GM23338 (cell line): ENCODE results near the gene CORO1C. TPM values are rescaled to one million over a fixed set of nuclear protein-coding genes. Genes with fewer than 3 reads are reported as not detected.
A peak's percentile ranks its signal among the peaks of the same experiment; 100 is the strongest.

Experiments
- ATAC-seq: fragments of 200-7000 bp; cut with Tn5 transposase; 3 replicates; pipeline ENCODE4 v1.9.1; 2020
- DNase-seq: peaks from one replicate; pipeline ENCODE4 v3.0.0-alpha.2; 2015; ENCODE audit warnings: low spot score
- H2AFZ ChIP-seq: fragments of 200-600 bp; sonication (generic); 2 replicates; pipeline ENCODE4 v1.8.0; 2016; ENCODE audit warnings: antibody characterized with exemption, mild to moderate bottlenecking, moderate library complexity
- H3F3A ChIP-seq: fragments of 200-600 bp; sonication (generic); replicated peaks from 2 replicates; pipeline ENCODE4 v1.8.0; 2017; ENCODE audit warnings: antibody characterized with exemption, mixed run types, low read depth
- H3K27ac ChIP-seq: fragments of 200-600 bp; sonication (generic); 2 replicates; pipeline ENCODE4 v1.6.1; 2016; ENCODE audit warnings: low read depth
- H3K27me3 ChIP-seq: fragments of 200-600 bp; sonication (generic); 2 replicates; pipeline ENCODE4 v1.8.0; 2016; ENCODE audit warnings: mild to moderate bottlenecking, mixed run types, moderate library complexity; ENCODE audit not compliant: insufficient read depth
- H3K36me3 ChIP-seq: fragments of 200-600 bp; sonication (generic); 2 replicates; pipeline ENCODE4 v1.8.0; 2016; ENCODE audit warnings: mild to moderate bottlenecking; ENCODE audit not compliant: insufficient read depth
- H3K4me1 ChIP-seq: fragments of 200-600 bp; sonication (generic); 2 replicates; pipeline ENCODE4 v1.8.0; 2016; ENCODE audit warnings: mild to moderate bottlenecking, moderate library complexity; ENCODE audit not compliant: insufficient read depth
- H3K4me2 ChIP-seq: fragments of 200-600 bp; sonication (generic); 2 replicates; pipeline ENCODE4 v1.7.1; 2017; ENCODE audit warnings: mixed run types
- H3K4me3 ChIP-seq: fragments of 200-600 bp; sonication (generic); 2 replicates; pipeline ENCODE4 v1.6.1; 2016; ENCODE audit warnings: mixed run types
- H3K79me2 ChIP-seq: fragments of 200-600 bp; sonication (generic); replicated peaks from 2 replicates; pipeline ENCODE4 v1.8.0; 2017; ENCODE audit warnings: mild to moderate bottlenecking; ENCODE audit not compliant: insufficient read depth
- H3K9me2 ChIP-seq: fragments of 200-600 bp; sonication (generic); 2 replicates; pipeline ENCODE4 v1.8.0; 2017; ENCODE audit not compliant: insufficient read depth
- H4K20me1 ChIP-seq: fragments of 200-600 bp; sonication (generic); replicated peaks from 2 replicates; pipeline ENCODE4 v1.8.0; 2017; ENCODE audit warnings: mild to moderate bottlenecking; ENCODE audit not compliant: insufficient read depth
- H3K27ac Mint-ChIP-seq: 2 replicates; pipeline ENCODE4 v1.8.0; 2020; ENCODE audit warnings: inconsistent platforms, mild to moderate bottlenecking, moderate library complexity, mixed read lengths
- H3K27me3 Mint-ChIP-seq: 3 replicates; pipeline ENCODE4 v1.8.0; 2022; ENCODE audit warnings: low read depth, mild to moderate bottlenecking, moderate library complexity, mixed read lengths, inconsistent platforms; ENCODE audit not compliant: insufficient read depth, poor library complexity
- H3K36me3 Mint-ChIP-seq: 3 replicates; pipeline ENCODE4 v1.8.0; 2021; ENCODE audit warnings: low read depth, mild to moderate bottlenecking, inconsistent platforms, moderate library complexity, mixed read lengths
- H3K4me1 Mint-ChIP-seq: 3 replicates; pipeline ENCODE4 v1.8.0; 2020; ENCODE audit warnings: mild to moderate bottlenecking, inconsistent platforms, mixed read lengths
- H3K4me3 Mint-ChIP-seq: 3 replicates; pipeline ENCODE4 v1.8.0; 2021; ENCODE audit warnings: moderate library complexity, mild to moderate bottlenecking, inconsistent platforms, mixed read lengths
- H3K9me3 Mint-ChIP-seq: 3 replicates; pipeline ENCODE4 v1.8.0; 2020; ENCODE audit warnings: moderate library complexity, mild to moderate bottlenecking, inconsistent platforms, mixed read lengths
- ETS1 ChIP-seq: IDR thresholded peaks from 2 replicates; pipeline ENCODE4 v1.6.1; 2016; ENCODE audit warnings: antibody characterized with exemption
- EZH2 ChIP-seq: fragments of 200-600 bp; sonication (generic); IDR thresholded peaks from one replicate; pipeline ENCODE4 v1.8.0; 2017; ENCODE audit warnings: antibody characterized with exemption, mild to moderate bottlenecking, low read depth; ENCODE audit not compliant: unreplicated experiment
- NANOG ChIP-seq: IDR thresholded peaks from 2 replicates; pipeline ENCODE4 v1.6.1; 2016; ENCODE audit warnings: antibody characterized with exemption, borderline replicate concordance
- REST ChIP-seq: IDR thresholded peaks from one replicate; pipeline ENCODE4 v1.6.1; 2018; ENCODE audit warnings: antibody characterized with exemption; ENCODE audit not compliant: unreplicated experiment
- STAT1 ChIP-seq: IDR thresholded peaks from one replicate; pipeline ENCODE4 v1.6.1; 2016; ENCODE audit warnings: antibody characterized with exemption; ENCODE audit not compliant: unreplicated experiment
- ZNF114 ChIP-seq: fragments of 250-450 bp; sonication (Bioruptor Pico); IDR thresholded peaks from 2 replicates; pipeline ENCODE4 v1.5.0; 2020; ENCODE audit warnings: mild to moderate bottlenecking, moderate library complexity
- ZNF462 ChIP-seq: fragments of 250-450 bp; sonication (Bioruptor Pico); IDR thresholded peaks from 2 replicates; pipeline ENCODE4 v1.5.0; 2020; ENCODE audit warnings: mild to moderate bottlenecking, moderate library complexity
- polyA plus RNA-seq: library from polyadenylated mRNA; unstranded; fragments of >200 nt; fragmentation: Nextera tagmentation; extraction: Ambion mirVana; gene quantifications from 2 replicates; pipeline ENCODE4 v1.2.1, GENCODE V29; 2016
- total RNA-seq: library from RNA; depleted of rRNA; stranded (reverse); fragments of >200 nt; shearing (Covaris generic); gene quantifications from 2 replicates; pipeline ENCODE4 v1.2.3, GENCODE V29; 2014

Gene CORO1C
- total and polyA plus RNA-seq, 2 experiments from 2014 or later, result 59.2 to 89.5 TPM

- H3K4me3 Mint-ChIP-seq, result no peak overlapping the region
- H3K4me1 Mint-ChIP-seq, result peaks cover 10% of the 10 kb centered on the region; the same call in 2 of the 3 replicates
- H3K27ac Mint-ChIP-seq, result no peak overlapping the region
- H2AFZ ChIP-seq, result no peak overlapping the region
- TF ChIP-seq ZNF114 (CRISPR knock-in tag), result no peak
- no peaks in the 10 kb centered on the region for H3K36me3 Mint-ChIP-seq
- no peak overlapping the region for H3K4me2 ChIP-seq
- ATAC-seq, result no peak
- H3K4me3 ChIP-seq, result no peak overlapping the region
- DNase-seq, result no peak
- H3K27me3 Mint-ChIP-seq, result no peaks in the 10 kb centered on the region
- H4K20me1 ChIP-seq, result no peaks in the 10 kb centered on the region
- no peaks in the 10 kb centered on the region for H3F3A ChIP-seq
- 0 out of 2 replicates have a peak, but pooled peaks cover 6% of the 10 kb centered on the region for H3K4me1 ChIP-seq
- no peaks in the 10 kb centered on the region for H3K27me3 ChIP-seq
- no peaks in the 10 kb centered on the region for H3K9me2 ChIP-seq
- H3K36me3 ChIP-seq, result no peaks in the 10 kb centered on the region
- H3K9me3 Mint-ChIP-seq, result no peaks in the 10 kb centered on the region
- H3K27ac ChIP-seq, result no peak overlapping the region
- H3K79me2 ChIP-seq, result peaks cover 55% of the 10 kb centered on the region
Observed at GRCh38 chr12:108679106-108679681, 52.1 kb downstream of the CORO1C start.

GRCh38 chr12:108678104-108678730, 53.1 kb downstream of the CORO1C start:
- H3K27me3 ChIP-seq, result no peaks in the 10 kb centered on the region
- H3K27me3 Mint-ChIP-seq, result no peaks in the 10 kb centered on the region
- no peaks in the 10 kb centered on the region for H3K9me2 ChIP-seq
- H3K9me3 Mint-ChIP-seq, result no peaks in the 10 kb centered on the region
- peaks cover 2% of the 10 kb centered on the region; the same call in 2 of the 3 replicates for H3K4me1 Mint-ChIP-seq
- no peaks in the 10 kb centered on the region for H3K36me3 ChIP-seq
- no peak overlapping the region for H3K4me2 ChIP-seq
- ATAC-seq, result no peak
- DNase-seq, result no peak
- H3K79me2 ChIP-seq, result peaks cover 46% of the 10 kb centered on the region
- H3K36me3 Mint-ChIP-seq, result no peaks in the 10 kb centered on the region
- no peak overlapping the region for H3K4me3 ChIP-seq
- 0 out of 2 replicates have a peak, but pooled peaks cover 6% of the 10 kb centered on the region for H3K4me1 ChIP-seq
- no peaks in the 10 kb centered on the region for H3F3A ChIP-seq
- no peaks in the 10 kb centered on the region for H4K20me1 ChIP-seq
- H3K4me3 Mint-ChIP-seq, result no peak overlapping the region
- no peak overlapping the region for H2AFZ ChIP-seq
- H3K27ac ChIP-seq, result no peak overlapping the region; the same call in 1 of the 2 replicates
- peak overlapping the region; percentile 39; the same call in 1 of the 2 replicates for H3K27ac Mint-ChIP-seq
- TF ChIP-seq STAT1 (no peak), ETS1 (no peak), NANOG (no peak), EZH2 (no peak), REST (no peak), ZNF462 (no peak)
